H1 (cell line): Measurements from ENCODE around the gene ANKFY1. TPM values are rescaled to one million over a fixed set of nuclear protein-coding genes. Genes with fewer than 3 reads are reported as not detected.

Source experiments
- ATF2 ChIP-seq: IDR thresholded peaks from 2 replicates; pipeline ENCODE4 v1.6.1; 2012; ENCODE audit warnings: low read length, inconsistent platforms
- CEBPB ChIP-seq: IDR thresholded peaks from 2 replicates; pipeline ENCODE4 v1.6.1; 2012; ENCODE audit warnings: low read depth, low read length
- CHD2 ChIP-seq: IDR thresholded peaks from 2 replicates; pipeline ENCODE4 v1.6.1; 2012; ENCODE audit warnings: low read length, improper control_type of control experiment
- EP300 ChIP-seq, 2 experiments: IDR thresholded peaks; 1 replicate in 1 of 2; 2 replicates in 1 of 2; pipeline ENCODE4 v1.6.1; 2011 to 2012; ENCODE audit warnings: low read depth in 2 of 2, low read length in 2 of 2, mild to moderate bottlenecking in 2 of 2, borderline replicate concordance in 1 of 2, inconsistent platforms in 1 of 2, moderate library complexity in 1 of 2
- JUND ChIP-seq: IDR thresholded peaks from 2 replicates; pipeline ENCODE4 v1.6.1; 2011; ENCODE audit warnings: mild to moderate bottlenecking, improper control_type of control experiment, low read length
- PHF8 ChIP-seq: fragments of 200-600 bp; sonication (generic); conservative IDR thresholded peaks from 2 replicates; pipeline ENCODE4 v1.7.1; 2012; ENCODE audit warnings: low read depth, mild to moderate bottlenecking, inconsistent platforms, low read length, moderate library complexity
- POLR2AphosphoS5 ChIP-seq: IDR thresholded peaks from 2 replicates; pipeline ENCODE4 v1.6.1; 2011; ENCODE audit warnings: low read depth, low read length
- RBBP5 ChIP-seq: IDR thresholded peaks from 2 replicates; pipeline ENCODE4 v1.7.1; 2012; ENCODE audit warnings: low read depth, mild to moderate bottlenecking, inconsistent platforms, low read length, moderate library complexity, borderline replicate concordance
- TEAD4 ChIP-seq: IDR thresholded peaks from 2 replicates; pipeline ENCODE4 v1.6.1; 2012; ENCODE audit warnings: low read depth, low read length, inconsistent platforms, mixed read lengths
- polyA plus RNA-seq, 7 experiments: library from polyadenylated mRNA; depleted of rRNA in 3 of 7; stranded (reverse) in 5 of 7; unstranded in 2 of 7; fragments of >200 nt in 5 of 7; fragments of 200-250 nt in 2 of 7; gene quantifications; 1 replicate in 5 of 7; 2 replicates in 1 of 7; 4 replicates in 1 of 7; pipeline versions ENCODE4 v1.2.1 to v1.2.3, GENCODE V29; 2011 to 2013; ENCODE audit warnings: missing spikeins in 2 of 7, mixed read lengths in 2 of 7
- total RNA-seq: library from RNA; stranded (reverse); fragmentation: NEBNext Ultra II Directional; extraction: Animal tissue kit (Norgen Biotek cat#: 25700); gene quantifications from 2 replicates; pipeline ENCODE4 v1.2.1, GENCODE V29; 2021

The ANKFY1 gene
- total and polyA plus RNA-seq, 2 of the 8 experiments (the other 6 are each of a cell fraction or from before 2014, with no cell fraction given): 28.3 to 45.3 TPM

- TF ChIP-seq RBBP5 (no peak), JUND (no peak), CHD2 (no peak), ATF2 (no peak), PHF8 (no peak), POLR2AphosphoS5 (no peak), EP300 (IDR thresholded peaks at IDR 0.05; ENCODE audit: borderline replicate concordance in 1 of 2, low read depth in 2 of 2, low read length in 2 of 2) (no peak), CEBPB (no peak), TEAD4 (no peak)
Measured at GRCh38 chr17:4262703-4263102, 1.1 kb downstream of the ANKFY1 start (continued).
